Upper lobe of left lung (tissue), 4 donors: ENCODE results near the gene TEDC2.

ENCODE experiments used
- CTCF ChIP-seq, 6 experiments: fragments of 450-650 bp in 4 of 6; fragments of 200-600 bp in 2 of 6; sonication (generic) in 2 of 6; IDR thresholded peaks; one replicate each; pipeline ENCODE4 v1.5.1; 2016 to 2019; ENCODE audit warnings: antibody characterized with exemption in 6 of 6
- EP300 ChIP-seq, 4 donors: sonication (generic); formaldehyde crosslinking; IDR thresholded peaks; one replicate each; pipeline ENCODE4 v1.5.1; 2017; ENCODE audit warnings: antibody characterized with exemption in 4 of 4, control low read depth in 2 of 4
- POLR2A ChIP-seq, 4 donors: fragments of 450-650 bp; IDR thresholded peaks; one replicate each; pipeline ENCODE4 v1.5.1; 2016 to 2017; ENCODE audit warnings: antibody characterized with exemption in 4 of 4, mild to moderate bottlenecking in 2 of 4
- POLR2AphosphoS5 ChIP-seq, 2 donors: sonication (generic); formaldehyde crosslinking; IDR thresholded peaks; one replicate each; pipeline ENCODE4 v1.5.1; 2017; ENCODE audit warnings: antibody characterized with exemption in 2 of 2

DNA sequence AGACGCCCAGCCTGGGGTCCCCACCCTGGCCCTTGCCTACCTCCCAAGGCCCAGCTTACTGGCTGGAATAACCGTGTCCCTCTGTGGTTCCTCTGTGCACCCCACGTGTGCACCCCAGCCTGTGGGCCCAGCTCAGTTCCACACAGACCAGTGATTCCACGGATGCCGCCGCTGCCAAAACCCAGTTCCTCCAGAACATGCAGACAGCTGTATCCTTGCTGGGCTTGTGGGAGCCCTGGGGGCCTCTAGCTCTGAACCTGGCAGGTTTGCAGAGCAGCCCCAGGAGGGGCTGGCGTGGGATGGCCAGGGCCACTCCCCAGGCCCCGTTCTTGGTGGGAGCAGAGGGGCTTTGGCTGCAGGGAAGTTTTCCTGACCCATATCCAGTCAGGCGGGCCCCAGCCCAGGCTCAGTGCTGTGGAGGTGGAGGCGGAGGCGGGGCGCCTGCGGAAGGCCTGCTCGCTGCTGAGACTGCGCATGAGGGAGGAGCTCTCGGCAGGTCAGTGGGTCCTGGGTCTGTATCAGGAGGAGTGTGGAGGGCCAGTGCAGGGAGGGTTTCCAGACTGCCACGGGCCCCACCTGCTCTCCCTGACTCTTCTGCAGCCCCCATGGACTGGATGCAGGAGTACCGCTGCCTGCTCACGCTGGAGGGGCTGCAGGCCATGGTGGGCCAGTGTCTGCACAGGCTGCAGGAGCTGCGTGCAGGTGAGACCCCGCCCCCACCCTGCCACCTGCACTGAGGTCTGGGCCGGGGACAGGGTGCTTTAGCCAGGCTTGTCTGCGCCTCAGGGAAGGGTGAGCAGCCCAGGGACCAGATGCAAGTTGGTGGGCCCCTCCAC is 2.3 kb downstream of the TEDC2 start:
- TF ChIP-seq POLR2AphosphoS5 (IDR thresholded peaks at IDR 0.05) = no peak
- TF ChIP-seq CTCF (IDR thresholded peaks at IDR 0.05) = no peak
- TF ChIP-seq POLR2A (IDR thresholded peaks at IDR 0.05) = no peak
- TF ChIP-seq EP300 (IDR thresholded peaks at IDR 0.05) = no peak
